Measurements from ENCODE around the gene KCNQ1.

GRCh38 chr11:2516276-2517015, 71.6 kb downstream of the KCNQ1 start:
- TF ChIP-seq CTCF (IDR thresholded peaks at IDR 0.05) (no peak), POLR2A (IDR thresholded peaks at IDR 0.05) (no peak), EP300 (IDR thresholded peaks at IDR 0.05) (no peak)
